Activated CD4-positive, CD25-positive, alpha-beta regulatory T cell treated with anti-CD3 and anti-CD28 coated beads, Interleukin-2, amount 50 U/mL, for 16 hours (primary cell): ENCODE measurements around the gene MUC5B.

Experiments used
- DNase-seq: peaks from one replicate; pipeline ENCODE4 v3.0.0-alpha.2; 2020; ENCODE audit warnings: low read depth, low spot score

The MUC5B gene

DNA sequence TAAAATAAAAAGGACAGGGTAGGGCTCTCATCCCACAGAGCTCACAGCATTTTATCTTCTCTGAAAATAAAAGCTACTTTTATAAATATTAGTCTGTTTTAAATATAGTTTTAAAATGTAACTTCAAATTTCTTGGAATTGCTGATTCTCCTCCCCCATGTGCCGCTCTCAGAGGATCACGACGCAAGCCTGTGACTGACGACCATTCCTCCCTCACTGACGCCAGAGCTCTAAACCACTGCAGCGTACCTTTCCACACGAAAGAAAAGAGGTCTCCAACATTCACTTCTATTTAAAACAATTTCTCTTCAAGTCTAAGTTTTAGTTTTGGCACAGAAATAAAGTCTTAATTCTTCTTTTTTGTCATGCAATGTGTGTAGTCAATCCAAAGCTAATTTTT is 77.3 kb downstream of the MUC5B start:
- DNase-seq: no peak

DNA sequence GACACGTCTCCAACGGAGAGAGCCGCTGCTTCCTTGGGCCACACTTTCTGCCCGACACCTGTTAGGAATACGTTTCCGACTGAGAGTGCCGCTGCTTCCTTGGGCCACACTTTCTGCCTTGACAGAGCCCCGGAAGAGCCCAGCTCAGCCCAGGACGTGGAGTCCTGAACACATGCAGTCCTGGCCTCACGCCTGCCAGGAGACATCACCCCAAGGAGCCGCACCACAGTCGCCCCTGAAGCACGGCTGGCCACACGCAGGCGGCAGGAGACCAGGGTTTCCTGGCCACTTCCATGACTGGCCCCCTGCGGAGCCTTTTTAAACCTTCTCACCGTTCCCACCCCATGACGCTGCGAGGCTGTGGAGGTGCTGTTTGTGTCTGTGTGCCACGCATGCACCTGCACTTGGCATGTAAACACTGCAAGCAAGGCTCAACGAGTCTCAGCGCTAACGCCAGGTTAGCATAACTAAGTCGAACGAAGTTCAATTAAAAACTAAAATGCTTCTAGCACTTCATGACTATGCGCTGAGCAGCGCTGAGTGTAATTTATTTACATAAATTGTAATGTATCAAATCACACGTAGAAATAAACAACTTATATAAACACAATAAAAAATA is 77.8 kb downstream of the MUC5B start:
- no peak for DNase-seq

DNA sequence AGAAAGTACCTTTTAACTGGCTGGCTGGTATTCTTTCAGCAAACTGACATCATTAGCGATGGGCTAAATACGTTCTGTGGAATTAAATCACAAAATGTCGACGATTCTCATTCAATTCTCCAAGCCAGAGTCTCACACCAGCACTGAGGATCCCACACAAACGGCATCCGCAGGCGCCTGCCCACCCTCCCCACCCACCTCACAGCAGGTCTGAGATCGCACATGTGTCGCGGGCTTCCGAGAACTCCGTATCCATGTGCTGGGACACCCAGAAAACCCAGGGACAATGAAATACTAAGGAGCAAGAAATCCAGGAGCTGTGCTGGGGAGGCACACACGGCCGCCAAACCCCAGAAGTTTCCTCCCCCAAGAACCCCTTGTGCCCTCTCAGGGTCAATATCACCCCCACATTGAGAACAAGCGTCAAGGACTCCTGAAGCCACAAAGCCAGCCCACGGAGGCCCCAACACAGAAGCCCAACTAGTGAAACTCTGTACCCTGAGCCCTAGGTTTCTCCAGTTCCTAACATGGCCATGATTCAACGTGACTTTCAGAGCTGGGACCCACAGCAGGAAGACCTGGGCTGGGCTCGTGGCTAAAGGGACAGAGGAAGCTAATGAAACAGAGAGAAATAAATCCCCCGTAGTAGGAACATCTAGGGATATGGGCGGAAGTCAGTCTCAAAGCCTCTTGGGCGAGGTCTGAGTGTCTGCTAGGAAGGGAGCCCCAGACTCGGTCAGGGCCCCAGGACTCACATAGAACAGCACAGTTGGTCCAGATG is 78.5 kb downstream of the MUC5B start:
- no peak for DNase-seq

DNA sequence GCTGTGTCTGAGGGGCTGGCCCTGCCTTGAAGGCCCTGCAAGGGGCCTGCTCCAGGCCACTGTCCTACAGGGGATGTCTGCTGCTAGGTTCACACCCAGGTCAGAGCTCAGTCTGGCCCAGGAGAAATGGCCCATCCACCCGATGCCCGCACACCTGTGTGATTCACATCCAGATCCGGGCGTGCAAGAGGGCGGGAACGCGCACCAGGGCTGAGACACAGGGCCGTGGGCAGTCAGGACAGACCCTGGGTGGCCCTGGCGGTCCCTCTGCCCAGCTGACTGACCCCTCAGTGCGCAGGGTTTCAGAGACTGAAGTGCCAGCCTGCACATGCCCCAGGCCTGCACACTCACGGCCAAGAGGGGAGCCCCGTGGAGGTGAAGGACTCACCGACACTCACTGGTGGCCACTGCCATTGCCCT is 79.2 kb downstream of the MUC5B start:
- DNase-seq: no peak

DNA sequence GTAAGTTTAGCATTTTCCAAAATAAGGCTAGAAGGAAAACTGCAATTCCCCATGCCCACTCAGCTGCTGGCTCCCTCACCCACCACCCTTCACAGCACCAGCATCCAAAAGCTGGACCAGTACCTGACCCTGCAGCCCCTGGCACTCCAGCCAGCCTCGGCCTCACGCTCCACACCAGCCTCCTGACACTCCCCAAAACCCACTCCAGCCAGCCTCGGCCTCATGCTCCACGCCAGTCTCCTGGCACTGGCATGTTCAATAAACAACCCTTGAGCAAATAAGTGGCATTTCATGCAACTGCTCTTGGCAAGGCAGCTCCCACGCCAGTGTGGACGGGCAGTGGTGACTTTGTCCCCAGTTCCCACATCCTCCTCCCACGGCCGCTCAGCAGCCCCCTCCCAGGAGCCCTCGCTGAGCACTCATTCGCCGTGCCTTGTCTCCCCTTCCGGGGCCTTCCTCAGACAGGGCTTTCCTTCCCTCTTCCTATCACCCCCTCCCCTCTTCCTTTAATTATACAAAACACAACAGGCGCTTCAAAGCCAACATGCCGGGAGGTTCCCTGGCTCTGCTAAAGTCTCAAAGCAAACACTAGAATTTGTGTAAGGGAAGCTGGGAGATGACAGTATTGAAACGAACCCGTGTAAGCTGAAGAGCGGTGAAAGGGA is 79.7 kb downstream of the MUC5B start:
- DNase-seq: no peak

DNA sequence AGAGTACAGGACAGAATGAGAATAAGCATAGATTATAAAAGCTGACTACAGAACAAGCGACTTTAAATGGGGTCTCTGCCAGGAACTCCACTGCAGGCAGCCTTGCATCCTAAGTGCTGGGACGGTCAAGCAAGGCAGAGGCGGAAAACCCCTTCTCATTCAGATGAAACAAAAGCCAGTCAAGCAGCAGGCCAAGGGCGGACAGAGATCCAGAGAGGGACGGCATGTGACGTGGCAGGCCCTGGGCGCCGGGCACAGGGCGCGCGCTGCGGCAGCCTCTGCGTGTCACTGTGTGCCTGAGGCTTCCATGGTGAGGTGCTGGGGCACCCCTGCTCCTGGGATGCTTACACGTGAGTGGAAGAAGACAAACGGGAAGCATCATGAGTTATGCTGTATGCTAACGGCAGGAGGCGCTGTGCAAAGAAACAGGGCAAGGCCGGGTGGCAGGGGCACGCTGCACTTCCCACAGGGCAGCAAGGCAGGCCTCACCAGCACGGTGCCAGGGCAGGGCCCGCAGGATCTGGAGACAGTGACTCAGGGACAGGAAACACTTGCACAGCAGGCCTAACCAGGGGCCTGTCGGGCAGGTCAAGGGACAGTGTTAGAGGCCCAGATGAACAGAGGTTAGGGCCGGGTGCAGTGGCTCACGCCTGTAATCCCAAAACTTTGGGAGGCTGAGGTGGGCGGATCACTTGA is 80.4 kb downstream of the MUC5B start:
- DNase-seq: no peak

DNA sequence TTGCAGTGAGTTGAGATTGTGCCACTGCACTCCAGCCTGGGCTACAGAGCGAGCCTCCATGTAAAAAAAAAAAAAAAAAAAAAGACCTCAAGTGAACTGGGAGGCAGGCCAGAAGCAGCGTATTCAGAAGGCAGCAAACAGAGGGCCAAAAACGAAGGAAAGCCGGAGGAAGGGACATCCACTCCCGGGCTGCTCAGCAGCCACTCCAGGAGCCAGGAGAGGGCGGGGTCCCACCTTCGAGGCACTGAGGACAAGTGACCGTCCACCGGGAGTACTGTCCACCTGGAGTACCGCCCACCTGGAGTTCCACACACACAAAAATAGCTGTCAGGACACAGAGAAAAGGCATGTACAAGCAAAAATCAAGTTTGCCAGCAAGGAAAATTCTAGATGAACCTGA is 81.1 kb downstream of the MUC5B start:
- DNase-seq: no peak

DNA sequence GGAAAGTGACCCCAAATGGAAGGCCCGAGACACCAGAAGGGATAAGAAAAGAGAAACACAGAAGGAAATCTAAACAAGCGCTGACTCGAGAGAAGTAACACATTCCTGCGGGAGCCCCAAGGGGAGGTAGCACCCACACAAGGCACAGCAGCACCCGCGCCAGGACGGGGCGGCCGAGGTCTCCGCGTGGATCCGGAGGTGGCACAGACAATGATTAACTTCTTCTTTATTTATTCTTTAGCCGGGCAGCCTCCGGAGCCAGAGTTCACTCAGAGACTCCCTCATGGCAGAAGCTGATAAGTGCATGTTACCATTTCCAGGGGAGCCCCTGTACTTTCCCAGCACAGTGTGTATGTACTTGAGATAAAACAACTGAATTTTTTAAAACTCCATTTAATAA is 81.5 kb downstream of the MUC5B start:
- no peak for DNase-seq

DNA sequence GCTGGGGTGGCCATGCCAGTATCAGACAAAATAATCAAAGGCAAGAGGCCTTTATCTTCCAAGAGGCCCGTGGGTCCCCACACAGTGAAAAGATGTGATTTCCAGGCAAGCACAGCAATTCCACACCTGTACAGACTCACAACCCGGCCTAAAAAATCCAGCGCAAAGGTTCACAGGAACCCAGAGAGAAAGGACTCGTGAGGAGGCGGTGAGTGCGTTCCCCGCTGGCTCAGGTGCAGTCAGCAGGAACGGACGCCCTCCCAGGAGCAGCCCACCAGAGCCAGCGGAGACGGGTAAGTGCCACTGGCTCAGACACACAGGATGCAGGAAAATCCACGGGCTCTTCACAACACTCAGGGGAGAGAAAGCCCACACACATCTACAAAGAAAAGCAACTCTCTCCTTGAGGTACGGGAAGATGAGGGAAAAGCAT is 82.2 kb downstream of the MUC5B start:
- DNase-seq: no peak

DNA sequence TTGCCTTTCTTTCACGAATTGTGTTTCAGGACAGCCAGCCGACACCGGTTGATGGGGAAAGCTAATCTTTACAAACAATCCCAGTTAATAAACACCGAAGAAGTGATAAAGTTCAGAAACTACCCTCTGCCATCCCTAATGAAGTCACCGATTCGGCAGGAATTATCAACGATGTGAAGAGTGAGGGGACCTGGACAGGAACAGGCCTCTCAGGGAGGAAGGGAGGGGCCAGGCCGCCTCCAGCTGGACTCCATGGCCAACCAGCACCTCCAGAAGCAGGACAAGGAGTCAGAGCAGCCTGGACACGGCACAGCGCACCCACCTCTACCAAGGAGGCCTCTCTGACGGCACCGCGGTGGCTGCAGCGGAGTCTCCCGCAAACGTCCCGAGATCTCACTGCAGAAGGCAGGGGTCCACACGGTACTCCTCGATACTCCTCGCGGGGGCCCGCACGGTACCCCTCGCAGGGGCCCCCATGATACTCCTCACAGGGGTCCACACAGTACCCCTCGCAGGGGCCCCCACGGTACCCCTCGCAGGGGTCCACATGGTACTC is 82.7 kb downstream of the MUC5B start:
- no peak for DNase-seq

DNA sequence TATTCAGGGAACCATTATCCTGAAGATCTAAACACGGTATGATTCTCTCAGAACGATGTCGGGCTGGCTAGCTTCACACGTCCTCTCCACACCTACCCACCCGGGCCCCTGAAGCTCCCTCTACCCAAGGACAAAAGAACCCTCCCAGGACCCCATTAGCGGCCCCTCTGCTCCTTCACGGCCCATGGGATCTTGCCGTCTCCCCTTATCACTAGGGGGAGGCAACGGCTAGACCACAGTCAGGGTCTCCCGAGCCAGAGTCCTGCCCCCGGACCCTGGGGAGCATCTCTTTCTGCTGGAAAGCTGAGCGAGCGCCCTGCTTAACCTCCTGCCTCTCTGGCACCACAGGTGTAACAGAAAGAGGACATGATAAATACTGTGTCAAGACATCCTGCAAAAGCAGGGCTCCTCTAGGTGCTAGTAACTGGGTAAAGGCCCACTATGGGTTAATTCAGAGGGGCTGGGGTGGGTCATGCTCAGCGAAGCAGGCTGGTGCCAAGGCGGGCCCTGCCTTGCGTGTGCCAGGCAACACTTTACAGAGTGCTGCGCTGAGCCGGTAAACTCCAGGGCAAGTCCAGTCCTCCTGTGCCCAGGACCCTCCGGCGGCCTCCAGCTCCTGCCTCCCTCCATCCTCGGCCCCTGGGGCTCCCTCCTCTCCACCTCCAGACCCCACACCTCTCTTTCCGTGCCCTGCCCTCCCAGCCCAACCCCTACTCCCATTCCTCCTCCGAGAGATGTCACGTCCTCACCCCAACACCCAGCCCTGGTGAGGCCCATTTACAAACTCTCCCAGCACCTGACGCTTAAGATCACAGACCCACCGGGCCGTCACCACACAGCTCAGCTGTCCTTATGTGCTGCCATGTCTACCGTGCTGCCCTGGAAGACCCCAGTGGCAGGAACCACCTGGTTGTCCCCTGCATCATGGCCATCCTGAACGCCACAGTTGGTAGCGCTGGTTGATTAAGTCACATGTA is 83.6 kb downstream of the MUC5B start:
- DNase-seq: no peak

DNA sequence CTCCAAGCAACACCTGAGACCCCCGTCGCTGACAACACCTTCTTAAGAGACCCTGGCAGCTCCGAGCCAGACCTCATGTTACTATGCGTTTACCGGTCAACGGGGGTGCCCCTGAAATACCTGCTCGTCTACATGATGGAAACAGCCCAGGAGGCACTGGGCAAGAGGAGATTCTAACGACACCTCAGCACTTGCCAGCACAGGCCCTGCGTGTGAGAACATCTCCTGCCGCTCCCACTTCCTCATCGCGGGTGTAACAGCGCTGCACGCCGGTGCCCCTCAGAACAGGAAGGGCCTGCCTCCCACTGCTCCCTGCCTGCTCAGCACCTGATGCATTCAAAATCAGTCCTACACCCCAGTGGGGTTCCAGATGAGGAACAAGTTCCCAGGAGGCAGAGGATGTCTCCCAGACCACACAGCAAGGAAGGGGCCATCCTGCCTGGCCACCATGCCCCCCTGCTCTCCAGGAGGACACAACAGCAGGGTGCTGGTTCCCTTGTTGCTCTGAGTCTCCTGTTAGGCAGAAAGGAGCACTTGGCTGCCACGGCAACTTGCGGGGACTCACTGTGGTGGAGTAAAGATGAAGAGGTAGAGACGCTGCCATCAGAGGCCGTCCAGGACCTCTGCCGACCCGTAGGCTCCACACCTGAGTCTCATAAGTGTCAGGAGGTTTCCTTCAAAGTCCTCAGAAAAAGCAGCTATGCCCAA is 84.5 kb downstream of the MUC5B start:
- DNase-seq: no peak

DNA sequence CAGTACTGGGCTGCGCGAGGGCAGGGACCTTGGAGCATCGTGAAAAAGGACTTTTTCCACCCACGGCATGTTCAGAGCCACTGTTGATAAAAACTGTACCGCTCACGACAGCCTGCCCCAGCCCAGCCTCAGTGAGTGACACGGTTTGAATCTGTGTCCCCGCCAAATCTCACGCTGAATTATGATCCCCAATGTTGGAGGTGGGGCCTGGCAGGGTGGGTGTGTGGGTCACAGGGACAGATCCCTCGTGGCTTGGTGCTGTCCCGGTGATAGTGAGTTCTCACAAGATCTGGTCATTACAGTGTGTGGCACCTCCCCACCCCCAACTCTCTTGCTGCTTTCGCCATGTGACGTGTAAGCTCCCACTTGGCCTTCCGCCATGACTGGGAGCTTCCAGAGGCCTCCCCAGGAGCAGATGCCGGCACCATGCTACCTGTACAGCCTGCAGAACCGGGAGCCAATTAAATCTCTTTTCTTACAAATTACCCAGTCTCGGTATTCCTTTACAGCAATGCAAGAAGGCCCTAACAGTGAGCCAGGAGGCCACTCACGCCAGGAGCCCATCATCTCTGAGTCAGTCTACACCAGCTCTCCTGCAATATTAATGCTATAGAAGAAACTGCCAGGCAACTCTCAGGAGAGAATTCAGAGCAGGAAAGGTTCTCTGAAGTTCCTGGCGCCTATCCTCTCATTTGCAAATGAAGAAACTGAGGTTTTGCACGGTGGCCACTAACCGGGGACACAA is 85.3 kb downstream of the MUC5B start:
- no peak for DNase-seq

DNA sequence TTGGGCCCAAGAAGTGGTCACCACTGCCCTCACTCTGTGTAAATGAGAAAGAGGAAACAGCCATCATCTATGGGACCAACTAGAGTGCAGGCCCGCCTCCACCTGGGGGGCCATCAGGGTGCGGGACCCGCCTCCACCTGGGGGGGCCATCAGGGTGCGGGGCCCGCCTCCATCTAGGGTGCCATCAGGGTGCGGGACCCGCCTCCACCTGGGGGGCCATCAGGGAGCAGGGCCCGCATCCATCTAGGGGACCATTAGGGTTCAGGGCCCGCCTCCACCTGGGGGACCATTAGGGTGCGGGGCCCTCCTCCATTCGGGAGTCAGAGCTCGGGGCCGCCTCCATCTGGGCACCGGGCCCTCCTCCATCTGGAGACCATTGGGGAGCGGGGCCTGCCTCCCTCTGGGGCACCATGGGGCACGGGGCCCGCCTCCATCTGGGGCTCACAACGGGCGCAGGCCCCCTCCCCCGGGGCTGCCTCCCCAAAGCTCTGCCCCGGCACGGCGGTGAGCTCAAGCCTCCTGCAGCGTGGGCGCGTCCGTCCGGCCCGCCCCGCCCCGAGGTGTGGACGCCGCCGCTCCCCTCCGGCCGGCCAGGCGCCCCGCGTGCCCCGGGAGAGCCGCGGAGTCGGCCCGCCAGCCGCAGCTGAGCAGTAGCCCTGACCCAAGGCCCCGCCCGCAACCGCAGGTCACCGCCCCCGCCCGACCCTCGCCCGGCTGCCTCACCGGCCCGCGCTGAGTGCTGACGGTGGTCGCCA is 86.1 kb downstream of the MUC5B start:
- no peak for DNase-seq

DNA sequence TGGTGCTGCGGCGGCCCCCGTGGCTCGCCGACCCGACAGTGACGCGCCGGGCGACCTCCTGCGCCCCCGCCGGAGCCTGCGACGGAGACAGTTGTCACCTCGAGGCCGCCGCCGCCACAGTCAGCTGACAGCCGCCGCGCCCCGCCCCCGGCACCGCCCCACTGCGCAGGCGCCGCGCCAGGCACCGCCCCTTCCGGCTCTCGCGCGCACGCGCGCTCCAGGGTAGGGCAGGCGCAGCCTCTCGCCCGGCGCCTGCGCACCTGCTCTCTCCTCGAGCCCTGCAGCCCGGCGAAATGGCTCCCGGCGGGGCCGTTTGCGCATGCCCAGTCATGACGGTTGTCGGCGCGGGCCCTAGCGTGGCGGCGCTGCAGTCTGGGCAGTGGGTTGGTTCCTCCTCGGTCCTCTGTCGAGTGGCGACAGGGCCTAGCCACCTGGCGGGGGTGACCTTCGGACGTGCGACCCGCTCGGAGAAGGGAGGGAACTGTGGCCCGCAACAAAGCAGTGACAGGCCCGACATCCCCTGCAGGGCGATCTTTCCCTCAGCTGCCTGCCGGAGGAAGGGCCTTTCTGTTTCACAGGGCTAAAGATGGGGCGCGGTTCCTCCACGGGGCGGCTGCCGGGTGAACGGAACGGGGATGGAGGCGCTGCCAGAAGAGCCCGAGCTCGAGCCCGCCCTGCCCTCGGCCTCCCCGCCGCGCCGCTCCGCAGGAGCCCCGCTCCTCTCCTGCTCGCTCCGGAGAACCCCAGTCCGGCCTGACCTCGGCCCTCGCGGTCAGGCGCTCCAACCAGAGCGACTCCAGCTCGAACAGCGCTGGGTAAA is 86.8 kb downstream of the MUC5B start, which contains the start of gene TOLLIP:
TSS of gene TOLLIP (minus strand) at position 135 of the 820 bp plus-strand sequence. CDS start at position 1, 134 bp downstream.
- peak; percentile 97 for DNase-seq

DNA sequence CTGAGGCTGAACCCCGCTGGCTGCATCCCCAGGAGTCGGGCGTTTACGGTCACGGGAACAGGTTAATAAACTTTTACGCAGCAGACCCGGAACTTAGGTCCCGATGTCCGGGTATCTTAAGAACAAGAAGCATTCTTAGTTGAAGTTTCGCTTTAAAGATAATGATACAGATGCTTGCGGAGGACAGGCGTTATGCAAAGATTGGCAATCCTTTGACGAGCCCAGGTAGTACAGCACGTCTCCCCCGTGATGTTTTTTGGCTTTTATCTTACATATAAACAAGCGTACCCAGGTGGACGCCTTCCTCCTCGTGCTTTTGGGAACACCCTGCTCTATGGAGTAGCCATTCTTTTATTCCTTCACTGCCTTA is 87.4 kb downstream of the MUC5B start:
- no peak for DNase-seq

DNA sequence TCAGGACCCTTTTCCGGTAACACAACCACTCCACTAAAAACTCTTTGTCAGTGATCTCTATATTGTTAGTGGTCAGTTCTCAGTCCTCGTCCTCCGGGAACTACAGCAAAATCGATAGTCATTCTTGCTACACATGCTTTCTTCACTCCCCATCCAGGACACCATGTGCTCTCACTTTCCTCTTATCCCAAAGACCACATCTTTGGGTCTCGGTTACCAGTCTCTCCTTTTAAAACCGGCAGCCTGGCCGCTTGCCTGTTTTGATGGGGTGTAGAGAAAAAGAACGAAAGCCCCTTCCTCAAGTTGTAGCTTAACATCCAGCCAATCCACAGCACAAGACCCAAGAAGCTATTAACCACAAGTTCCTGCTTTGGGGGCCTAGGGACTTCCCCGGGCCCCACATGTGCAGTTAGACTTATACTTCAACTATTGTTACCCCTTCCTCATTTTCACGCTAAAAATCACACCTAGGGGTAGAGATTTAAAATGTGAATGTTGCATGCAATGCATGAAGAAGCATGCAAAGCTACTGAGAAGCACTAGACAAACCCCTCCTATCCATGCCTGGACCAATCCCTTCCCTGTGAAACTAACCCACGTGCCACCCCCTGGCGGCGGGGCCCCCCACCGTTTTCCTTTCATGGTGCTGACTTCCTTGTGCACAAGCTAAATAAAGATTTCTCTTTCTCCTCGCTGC is 88.1 kb downstream of the MUC5B start:
- no peak for DNase-seq
